HG02840 (cell line): ENCODE measurements around the gene PATJ.
"Not testable (repeated sequence)": the region's sequence is repeated elsewhere in the genome, so short reads cannot be mapped to it uniquely, and the experiment has no call there.

Experiments used
- ATAC-seq: cut with Tn5 transposase; IDR thresholded peaks from one replicate; pipeline ENCODE4 v1.9.1; 2021; ENCODE audit warnings: mild to moderate bottlenecking, moderate library complexity, moderate number of reproducible peaks; ENCODE audit not compliant: unreplicated experiment, low FRiP score

Gene PATJ

GRCh38 chr1:61818992-61819391, 76.7 kb downstream of the PATJ start:
- ATAC-seq = no peak

GRCh38 chr1:61819421-61819820, 77.1 kb downstream of the PATJ start:
- no peak for ATAC-seq

- ATAC-seq = no peak
Measured at GRCh38 chr1:61825393-61825792, 83.1 kb downstream of the PATJ start.

GRCh38 chr1:61828805-61829204, 86.5 kb downstream of the PATJ start:
- no peak for ATAC-seq

DNA sequence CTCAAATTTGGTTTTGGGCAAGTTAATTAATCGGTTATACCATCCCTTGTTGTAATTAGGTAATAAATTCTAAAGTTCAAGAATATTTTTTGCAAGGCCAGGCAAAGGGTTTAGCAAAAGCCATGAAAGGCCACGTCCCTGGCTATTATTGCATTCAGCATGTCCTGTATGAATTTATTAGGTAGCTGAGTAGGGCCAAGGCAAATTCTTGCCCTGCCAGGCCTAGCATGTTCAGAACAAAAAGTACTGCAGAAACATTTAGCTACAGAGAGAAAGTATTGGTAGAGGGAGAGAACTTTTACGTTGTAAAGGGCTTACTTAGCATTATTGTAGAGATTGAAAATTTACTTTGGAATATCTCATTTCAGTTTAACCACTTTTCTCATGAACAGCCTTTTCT, 94.4 kb downstream of the PATJ start:
- ATAC-seq = no peak

DNA sequence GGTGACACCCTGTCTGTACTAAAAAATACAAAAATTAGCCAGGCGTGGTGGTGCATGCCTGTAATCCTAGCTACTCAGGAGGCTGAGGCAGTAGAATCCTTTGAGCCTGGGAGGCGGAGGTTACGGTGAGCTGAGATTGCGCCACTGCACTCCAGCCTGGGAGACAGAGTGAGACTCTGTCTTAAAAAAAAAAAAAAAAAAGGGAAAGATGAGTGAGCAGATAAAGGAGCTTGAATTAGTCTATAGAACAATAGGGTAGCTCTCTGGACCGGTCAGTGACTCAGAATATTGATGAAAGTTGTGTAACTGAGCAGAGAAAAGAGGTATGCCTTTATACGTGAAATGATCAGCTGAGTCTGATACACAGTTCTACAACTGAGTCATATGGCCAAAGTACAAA, 95.3 kb downstream of the PATJ start:
- not testable (repeated sequence) for ATAC-seq

DNA sequence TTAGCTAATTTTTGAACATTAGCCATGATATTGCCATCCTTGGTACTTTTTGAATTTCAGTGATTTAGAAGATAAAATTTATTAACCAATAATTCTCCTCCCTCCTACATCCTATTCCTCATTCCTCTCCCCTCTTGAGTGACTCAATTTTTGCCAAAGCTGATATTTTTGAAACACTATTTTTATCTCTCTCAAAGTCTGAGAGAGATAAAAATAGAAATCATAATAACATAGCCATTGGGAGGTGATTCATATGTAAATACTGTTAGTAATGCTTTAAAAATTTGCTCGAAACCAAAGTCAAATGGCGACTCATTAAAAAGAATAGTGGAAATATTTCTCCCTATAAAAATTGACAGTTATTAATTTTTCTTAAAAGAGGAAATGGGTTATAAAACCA, 97.4 kb downstream of the PATJ start:
- ATAC-seq = no peak

DNA sequence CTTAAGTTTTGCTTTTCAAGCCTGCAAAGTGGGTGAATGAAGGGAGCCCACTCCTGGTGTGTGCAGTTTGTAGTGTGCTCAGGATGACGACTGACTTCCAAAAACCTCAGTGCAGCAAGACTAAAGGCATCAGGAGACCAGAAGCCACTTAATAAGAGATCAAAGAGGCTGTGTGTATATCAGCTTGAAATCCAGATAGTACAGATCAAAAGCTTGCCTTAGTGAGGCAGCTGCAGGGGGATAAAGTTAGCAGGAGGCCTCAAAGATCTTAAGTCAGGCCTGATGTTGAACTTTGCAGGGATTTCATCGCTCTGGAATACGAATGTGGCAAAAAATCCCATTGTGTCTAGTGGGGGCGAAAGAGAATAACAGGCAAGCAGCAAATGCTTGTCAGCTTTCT, 99.8 kb downstream of the PATJ start:
- no peak for ATAC-seq

DNA sequence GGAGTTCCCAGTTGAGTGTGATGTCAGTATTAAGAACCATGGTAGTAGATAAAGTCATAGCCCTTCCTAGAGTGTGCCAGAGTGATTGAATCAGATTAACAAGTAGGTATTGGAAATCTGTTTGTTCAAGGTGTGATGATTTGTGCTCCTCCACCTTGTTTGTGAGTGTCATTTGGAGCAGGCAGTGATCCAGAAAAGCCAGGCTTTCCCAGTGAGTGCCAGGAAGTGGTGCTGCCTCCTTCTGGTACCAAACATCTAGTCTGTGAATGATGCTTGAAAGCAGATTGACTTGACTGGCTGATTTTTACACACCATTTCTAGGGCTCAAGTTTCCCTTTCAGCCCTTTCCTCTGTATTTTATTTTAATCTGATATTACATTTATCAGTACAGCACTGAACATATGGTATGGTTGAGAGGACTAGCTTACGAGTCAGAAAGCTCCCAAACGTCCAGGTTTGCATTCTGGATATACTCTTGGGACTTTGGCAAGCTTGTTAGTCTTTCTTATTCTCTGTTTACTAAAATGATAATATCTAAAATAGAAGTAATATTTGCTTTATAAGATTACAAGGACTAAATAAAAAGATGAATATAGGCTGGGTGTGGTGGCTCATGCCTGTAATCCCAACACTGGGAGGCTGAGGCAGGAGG, 100.7 kb downstream of the PATJ start:
- no peak for ATAC-seq

- ATAC-seq = no peak
Measured at GRCh38 chr1:61844006-61844405, 101.7 kb downstream of the PATJ start.

DNA sequence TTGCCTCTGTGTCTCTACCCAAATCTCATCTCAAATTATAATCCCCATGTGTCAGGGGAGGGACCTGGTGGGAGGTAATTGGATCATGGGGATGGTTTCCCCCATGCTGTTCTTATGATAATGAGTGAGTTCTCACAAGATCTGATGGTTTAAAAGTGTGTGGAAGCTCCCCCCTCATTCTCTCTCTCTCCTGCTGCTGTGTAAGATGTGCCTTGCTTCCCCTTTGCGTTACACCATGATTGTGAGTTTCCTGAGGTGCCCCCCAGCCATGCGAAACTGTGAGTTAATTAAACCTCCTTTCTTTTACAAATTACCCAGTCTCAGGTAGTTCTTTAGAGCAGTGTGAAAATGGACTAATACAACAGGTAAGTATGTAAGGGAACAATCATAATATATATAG, 102.4 kb downstream of the PATJ start:
- not testable (repeated sequence) for ATAC-seq

- no peak for ATAC-seq
Measured at GRCh38 chr1:61851235-61851634, 109.0 kb downstream of the PATJ start.

GRCh38 chr1:61851849-61852669, 109.8 kb downstream of the PATJ start:
- no peak for ATAC-seq

GRCh38 chr1:61852670-61853015, 110.4 kb downstream of the PATJ start:
- ATAC-seq = no peak

DNA sequence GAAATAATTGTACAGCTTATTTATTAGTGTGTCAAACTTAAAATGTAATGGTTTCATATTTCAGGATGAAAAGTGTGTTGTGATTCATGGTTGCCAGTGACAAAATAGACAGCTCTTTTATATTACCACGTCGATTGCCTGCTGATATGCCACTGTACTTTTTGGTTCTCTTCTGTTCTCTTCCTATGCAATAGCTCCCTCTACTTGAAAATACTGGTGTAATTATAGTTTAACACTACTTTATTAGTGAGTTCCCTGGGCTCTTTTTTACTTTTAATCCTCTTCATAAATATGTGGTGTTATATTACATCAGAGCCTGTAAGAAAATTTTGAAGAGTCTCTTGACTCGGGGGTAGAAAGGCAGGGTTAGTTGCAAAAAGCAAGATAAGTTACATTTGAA, 111.3 kb downstream of the PATJ start:
- ATAC-seq = no peak

- ATAC-seq = no peak
Measured at GRCh38 chr1:61864489-61864888, 122.2 kb downstream of the PATJ start.

GRCh38 chr1:61865646-61866220, 123.5 kb downstream of the PATJ start:
- ATAC-seq = no peak

DNA sequence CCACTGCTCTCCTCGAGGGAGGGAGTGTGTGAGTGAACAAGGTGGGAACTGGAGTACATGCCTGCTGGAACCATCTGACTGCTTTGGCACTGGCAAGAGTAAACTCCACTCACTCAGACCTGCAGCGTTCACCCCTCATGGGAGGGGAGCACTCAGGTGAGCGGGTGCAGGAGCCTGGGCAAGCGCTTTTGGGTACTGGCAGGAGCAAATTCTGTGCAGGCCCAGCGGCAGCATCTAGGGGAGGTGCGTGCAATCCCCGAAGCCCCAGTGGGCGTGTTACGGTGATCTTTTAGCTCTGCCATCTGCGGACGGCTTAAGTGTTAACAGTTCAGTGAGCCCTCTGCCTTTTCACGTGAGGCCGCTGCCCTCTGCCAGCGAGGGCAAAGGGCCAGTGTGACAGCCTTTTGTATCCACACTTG, 127.4 kb downstream of the PATJ start:
- ATAC-seq = no peak

DNA sequence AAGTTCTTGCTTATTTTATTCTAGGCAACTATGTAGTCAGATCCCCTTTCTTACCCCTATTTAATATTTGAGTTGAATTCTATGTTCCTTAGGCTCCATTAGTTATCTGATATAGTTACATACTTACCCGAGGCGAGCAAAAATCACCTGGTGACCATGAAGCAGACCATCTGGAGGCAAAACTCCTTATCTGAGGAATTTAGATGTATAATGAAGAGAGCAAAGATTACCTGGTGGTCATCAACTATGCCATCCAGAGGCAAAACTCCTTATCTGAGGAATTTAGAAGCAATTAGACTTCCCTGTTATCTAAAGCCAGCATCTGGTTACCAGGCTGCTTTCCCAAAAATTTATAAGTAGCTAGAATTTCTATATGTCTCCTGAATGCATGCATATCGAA, 129.9 kb downstream of the PATJ start:
- ATAC-seq = no peak

- ATAC-seq = no peak
Measured at GRCh38 chr1:61873581-61873980, 131.3 kb downstream of the PATJ start.

- no peak for ATAC-seq
Measured at GRCh38 chr1:61873994-61874393, 131.7 kb downstream of the PATJ start.

DNA sequence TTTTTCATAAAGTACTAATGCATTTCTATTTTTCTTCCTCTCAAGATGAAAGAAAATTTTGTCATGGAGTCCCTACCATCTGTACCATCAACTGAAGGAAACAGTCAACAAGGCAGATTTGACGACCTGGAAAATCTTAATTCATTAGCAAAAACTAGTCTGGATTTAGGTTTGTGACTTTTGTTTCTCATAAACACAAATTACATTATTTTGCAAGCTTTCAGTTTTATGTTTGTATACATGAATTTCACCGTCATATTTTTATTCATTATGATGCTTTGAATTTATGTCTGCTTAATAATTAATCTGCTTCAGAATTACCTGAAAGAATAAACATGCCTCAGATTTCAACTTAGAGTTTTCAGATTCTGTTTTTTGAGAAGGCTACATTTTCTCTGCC, 132.9 kb downstream of the PATJ start:
- no peak for ATAC-seq
